Neuronal stem cell (in vitro differentiated cells): ENCODE measurements around the gene KCTD2.

Experiments used
- DNase-seq: peaks from one replicate; pipeline ENCODE4 v3.0.0-alpha.2; 2013; ENCODE audit warnings: low spot score
- H2AFZ ChIP-seq: one replicate; pipeline ENCODE4 v1.6.1; 2013; ENCODE audit warnings: mild to moderate bottlenecking, low read length, inconsistent platforms
- H2AK5ac ChIP-seq: 2 replicates; pipeline ENCODE4 v1.6.1; 2013; ENCODE audit warnings: low read depth, mild to moderate bottlenecking, inconsistent platforms, low read length, moderate library complexity, mixed read lengths
- H2BK120ac ChIP-seq: 2 replicates; pipeline ENCODE4 v1.6.1; 2013; ENCODE audit warnings: low read depth, mild to moderate bottlenecking, inconsistent platforms, low read length, moderate library complexity, mixed read lengths
- H2BK12ac ChIP-seq: one replicate; pipeline ENCODE4 v1.6.1; 2013; ENCODE audit warnings: low read length, inconsistent platforms
- H2BK15ac ChIP-seq: 2 replicates; pipeline ENCODE4 v1.6.1; 2013; ENCODE audit warnings: mild to moderate bottlenecking, low read length, inconsistent platforms, mixed read lengths
- H2BK5ac ChIP-seq: one replicate; pipeline ENCODE4 v1.6.1; 2013; ENCODE audit warnings: inconsistent platforms, mild to moderate bottlenecking, low read length, moderate library complexity
- H3K14ac ChIP-seq: one replicate; pipeline ENCODE4 v1.6.1; 2013; ENCODE audit warnings: low read length, inconsistent platforms
- H3K18ac ChIP-seq: 2 replicates; pipeline ENCODE4 v1.6.1; 2013; ENCODE audit warnings: low read length, inconsistent platforms
- H3K23ac ChIP-seq: 2 replicates; pipeline ENCODE4 v1.6.1; 2013; ENCODE audit warnings: low read depth, mild to moderate bottlenecking, mixed read lengths, low read length, inconsistent platforms; ENCODE audit not compliant: poor library complexity
- H3K27ac ChIP-seq: replicated peaks from 3 replicates; pipeline ENCODE4 v1.5.1; 2013; ENCODE audit warnings: low read length, inconsistent platforms
- H3K27me3 ChIP-seq, 3 experiments: 2 replicates each; pipeline ENCODE4 v1.6.1; 2013; ENCODE audit warnings: low read length in 3 of 3, mild to moderate bottlenecking in 2 of 3, inconsistent platforms in 1 of 3, low read depth in 1 of 3, mixed read lengths in 1 of 3, moderate library complexity in 1 of 3; ENCODE audit not compliant: control insufficient read depth in 3 of 3, insufficient read depth in 3 of 3
- H3K36me3 ChIP-seq, 2 donors: replicated peaks in 1 of 2; 2 replicates each; pipeline ENCODE4 v1.6.1; 2013; ENCODE audit warnings: low read length in 2 of 2; ENCODE audit not compliant: control insufficient read depth in 2 of 2, insufficient read depth in 2 of 2
- H3K4ac ChIP-seq: 2 replicates; pipeline ENCODE4 v1.6.1; 2013; ENCODE audit warnings: inconsistent platforms, mild to moderate bottlenecking, low read length, moderate library complexity
- H3K4me1 ChIP-seq, 2 donors: 1 replicate in 1 of 2; 2 replicates in 1 of 2; pipeline ENCODE4 v1.6.1; 2013; ENCODE audit warnings: low read length in 2 of 2, low read depth in 1 of 2; ENCODE audit not compliant: control insufficient read depth in 2 of 2, insufficient read depth in 1 of 2
- H3K4me2 ChIP-seq: one replicate; pipeline ENCODE4 v1.6.1; 2013; ENCODE audit warnings: mild to moderate bottlenecking, low read length, inconsistent platforms; ENCODE audit not compliant: insufficient read depth, poor library complexity, severe bottlenecking
- H3K4me3 ChIP-seq, 2 donors: 2 replicates each; pipeline ENCODE4 v1.5.1; 2013; ENCODE audit warnings: low read length in 2 of 2, mild to moderate bottlenecking in 2 of 2, inconsistent platforms in 1 of 2, moderate library complexity in 1 of 2
- H3K79me1 ChIP-seq: one replicate; pipeline ENCODE4 v1.6.1; 2013; ENCODE audit warnings: low read depth, mild to moderate bottlenecking, inconsistent platforms, low read length, moderate library complexity
- H3K9ac ChIP-seq: one replicate; pipeline ENCODE4 v1.6.1; 2013; ENCODE audit warnings: mild to moderate bottlenecking, low read depth, low read length, inconsistent platforms; ENCODE audit not compliant: poor library complexity
- H3K9me3 ChIP-seq, 2 donors: replicated peaks in 1 of 2; 2 replicates each; pipeline versions ENCODE3 to v1.6.1; 2013; ENCODE audit warnings: low read length in 2 of 2, mild to moderate bottlenecking in 2 of 2, inconsistent platforms in 1 of 2, low read depth in 1 of 2, mixed read lengths in 1 of 2, moderate library complexity in 1 of 2; ENCODE audit not compliant: control insufficient read depth in 2 of 2, insufficient read depth in 1 of 2
- H4K8ac ChIP-seq: one replicate; pipeline ENCODE4 v1.6.1; 2013; ENCODE audit warnings: low read depth, mild to moderate bottlenecking, inconsistent platforms, low read length, moderate library complexity
- H4K91ac ChIP-seq: one replicate; pipeline ENCODE4 v1.6.1; 2013; ENCODE audit warnings: low read length, low read depth, mild to moderate bottlenecking, inconsistent platforms; ENCODE audit not compliant: poor library complexity
- WGBS, 2 donors: extraction: QIAGEN DNeasy Blood & Tissue Kit; methylation state at CpG; one replicate each; pipeline ENCODE4 v1.1.7; 2013; ENCODE audit warnings: missing lambda C conversion rate in 2 of 2, mixed read lengths in 1 of 2; ENCODE audit not compliant: insufficient read length in 2 of 2, insufficient replicate concordance in 1 of 2; ENCODE audit errors: extremely low coverage in 2 of 2; 5-methylcytosine and 5-hydroxymethylcytosine counted together

KCTD2 gene

GRCh38 chr17:75001915-75002843 is 44.8 kb upstream of the KCTD2 start:
- Histone ChIP-seq H4K8ac (no peak overlapping the region), H2BK12ac (no peak overlapping the region), H3K14ac (no peak overlapping the region), H3K4me1 (no peaks in the 10 kb centered on the region), H3K36me3 (peaks cover 33 to 62% of the 10 kb centered on the region in 2 donors), H2AFZ (no peak overlapping the region), H2BK5ac (no peak overlapping the region), H3K18ac (no peak overlapping the region), H2AK5ac (no peak overlapping the region), H3K27ac (no peak overlapping the region), H3K4me2 (no peak overlapping the region), H4K91ac (no peak overlapping the region), H3K4ac (no peak overlapping the region), H3K27me3 (no peaks in the 10 kb centered on the region), H3K23ac (no peak overlapping the region), H3K79me1 (no peaks in the 10 kb centered on the region), H2BK120ac (no peak overlapping the region), H3K4me3 (no peak overlapping the region), H3K9ac (no peak overlapping the region), H3K9me3 (no peaks in the 10 kb centered on the region), H2BK15ac (no peak overlapping the region)
- no peak for DNase-seq
- no CpG with 5 or more reads among the region's 15 CpGs for WGBS, 2 donors

GRCh38 chr17:75003070-75003956 is 43.7 kb upstream of the KCTD2 start:
- Histone ChIP-seq H3K36me3 (peaks cover 33 to 62% of the 10 kb centered on the region in 2 donors), H2BK12ac (no peak overlapping the region), H3K4me2 (no peak overlapping the region), H3K9me3 (no peaks in the 10 kb centered on the region), H3K4ac (no peak overlapping the region), H3K4me3 (peak overlapping the region in 1 of 2 donors; percentile 60), H3K23ac (peak overlapping the region; percentile 80), H3K18ac (no peak overlapping the region), H2AFZ (no peak overlapping the region), H2AK5ac (no peak overlapping the region), H2BK15ac (no peak overlapping the region), H3K27ac (no peak overlapping the region), H3K14ac (no peak overlapping the region), H2BK120ac (no peak overlapping the region), H3K9ac (peak overlapping the region; percentile 21), H2BK5ac (no peak overlapping the region), H3K27me3 (no peaks in the 10 kb centered on the region), H4K91ac (no peak overlapping the region), H4K8ac (peak overlapping the region; percentile 17), H3K79me1 (no peaks in the 10 kb centered on the region), H3K4me1 (no peaks in the 10 kb centered on the region)
- no peak for DNase-seq
- no CpG with 5 or more reads among the region's 76 CpGs for WGBS, 2 donors

GRCh38 chr17:75003957-75004355 is 43.1 kb upstream of the KCTD2 start:
- no peak overlapping the region for H2AK5ac ChIP-seq
- H3K27ac ChIP-seq: no peak overlapping the region
- H3K14ac ChIP-seq: no peak overlapping the region

GRCh38 chr17:75004371-75004770 is 42.7 kb upstream of the KCTD2 start:
- no peak overlapping the region for H3K4me3 ChIP-seq
- H2BK5ac ChIP-seq: no peak overlapping the region
- no peak overlapping the region for H2BK12ac ChIP-seq
- H2BK120ac ChIP-seq: no peak overlapping the region
- H3K79me1 ChIP-seq: no peaks in the 10 kb centered on the region
- H3K27me3 ChIP-seq: no peaks in the 10 kb centered on the region
- no peak overlapping the region for H2AFZ ChIP-seq
- no peak overlapping the region for H3K18ac ChIP-seq
- H3K4ac ChIP-seq: no peak overlapping the region
- H3K23ac ChIP-seq: no peak overlapping the region
- H2AK5ac ChIP-seq: no peak overlapping the region
- no peaks in the 10 kb centered on the region for H3K9me3 ChIP-seq
- H3K9ac ChIP-seq: no peak overlapping the region
- H2BK15ac ChIP-seq: no peak overlapping the region
- DNase-seq: no peak
- H3K27ac ChIP-seq: no peak overlapping the region
- H3K36me3 ChIP-seq: peaks cover 30 to 56% of the 10 kb centered on the region in 2 donors
- no CpG with 5 or more reads among the region's 3 CpGs for WGBS, 2 donors
- no peak overlapping the region for H4K91ac ChIP-seq
- no peak overlapping the region for H3K14ac ChIP-seq
- no peaks in the 10 kb centered on the region for H3K4me1 ChIP-seq
- no peak overlapping the region for H3K4me2 ChIP-seq
- H4K8ac ChIP-seq: no peak overlapping the region

More at GRCh38 chr17:75003957-75004355, 43.1 kb upstream of the KCTD2 start:
- no peak overlapping the region for H3K9ac ChIP-seq
- peaks cover 33 to 60% of the 10 kb centered on the region in 2 donors for H3K36me3 ChIP-seq
- no peak for DNase-seq
- WGBS, 2 donors: no CpG with 5 or more reads among the region's 19 CpGs
- H2BK5ac ChIP-seq: no peak overlapping the region
- H2BK120ac ChIP-seq: no peak overlapping the region
- no peak overlapping the region for H3K4ac ChIP-seq
- H3K23ac ChIP-seq: no peak overlapping the region
- H3K79me1 ChIP-seq: no peaks in the 10 kb centered on the region
- H3K4me1 ChIP-seq: no peaks in the 10 kb centered on the region
- no peak overlapping the region for H3K18ac ChIP-seq
- H2BK15ac ChIP-seq: no peak overlapping the region
- no peaks in the 10 kb centered on the region for H3K27me3 ChIP-seq
- no peak overlapping the region for H4K91ac ChIP-seq
- no peak overlapping the region for H4K8ac ChIP-seq
- no peak overlapping the region for H3K4me2 ChIP-seq
- no peak overlapping the region for H2AFZ ChIP-seq
- H3K9me3 ChIP-seq: no peaks in the 10 kb centered on the region
- H2BK12ac ChIP-seq: no peak overlapping the region
- no peak overlapping the region for H3K4me3 ChIP-seq
